SK-N-MC (cell line): ENCODE measurements around the gene NEDD9.

ENCODE experiments used
- EZH2 ChIP-seq: fragments of 200-600 bp; sonication (generic); IDR thresholded peaks from one replicate; pipeline ENCODE4 v1.6.1; 2017; ENCODE audit warnings: antibody characterized with exemption
- FOXP2 ChIP-seq: optimal IDR thresholded peaks from 2 replicates; pipeline ENCODE3; 2011; ENCODE audit warnings: mild to moderate bottlenecking, moderate library complexity; ENCODE audit not compliant: insufficient read depth; ENCODE audit errors: extremely low read length, control extremely low read depth
- POLR2AphosphoS5 ChIP-seq: IDR thresholded peaks from 2 replicates; pipeline ENCODE4 v1.6.1; 2012; ENCODE audit warnings: mild to moderate bottlenecking, low read depth, low read length, borderline replicate concordance

GRCh38 chr6:11237428-11237827, 5.0 kb upstream of the NEDD9 start:
- TF ChIP-seq EZH2 (no peak), POLR2AphosphoS5 (no peak), FOXP2 (no peak)
